Measurements from ENCODE around the gene LELP1. TPM values are rescaled to one million over a fixed set of nuclear protein-coding genes. Genes with fewer than 3 reads are reported as not detected.

Gene LELP1
- total RNA-seq, 1 experiment from 2014 or later: not detected

- TF ChIP-seq CTCF (conservative IDR thresholded peaks at IDR 0.05; ENCODE audit: low read depth, low read length) (no peak), EZH2 (IDR thresholded peaks at IDR 0.05; ENCODE audit: borderline replicate concordance, low read depth, low read length, poor library complexity, severe bottlenecking) (no peak)
- H3K4me3 ChIP-seq (ENCODE audit: low read depth, low read length, poor library complexity, severe bottlenecking): no peak overlapping the region
- no peak overlapping the region for H3K27ac ChIP-seq (ENCODE audit: low read depth, low read length, poor library complexity, severe bottlenecking)
- CTCF ChIA-PET: no interaction called here
- POLR2A ChIA-PET (ENCODE audit: low non-redundant PET): no interaction called here
- no peaks in the 10 kb centered on the region for H3K36me3 ChIP-seq (ENCODE audit: insufficient read depth, low read length, poor library complexity, severe bottlenecking)
- H3K4me1 ChIP-seq (ENCODE audit: insufficient read depth, low read length, poor library complexity, severe bottlenecking): no peaks in the 10 kb centered on the region
- H3K27me3 ChIP-seq (replicated peaks; ENCODE audit: insufficient read depth, low read depth, low read length, poor library complexity): peaks cover 6% of the 10 kb centered on the region
- BruUV-seq (replicated peaks): no TSS peak
- DNase-seq (ENCODE audit: low spot score): no peak
- intact Hi-C loops (cut with micrococcal nuclease; ENCODE audit: unreplicated experiment): no loop called here
- H3K9me3 ChIP-seq (ENCODE audit: low read depth, low read length, poor library complexity, severe bottlenecking): no peaks in the 10 kb centered on the region
These were observed 49.8 kb downstream of the LELP1 start for GRCh38 chr1:153253076-153253475.

- H3K4me1 ChIP-seq (ENCODE audit: insufficient read depth, low read length, poor library complexity, severe bottlenecking): no peaks in the 10 kb centered on the region
- no peak overlapping the region for H3K27ac ChIP-seq (ENCODE audit: low read depth, low read length, poor library complexity, severe bottlenecking)
- no peak overlapping the region for H3K4me3 ChIP-seq (ENCODE audit: low read depth, low read length, poor library complexity, severe bottlenecking)
- peaks cover 6% of the 10 kb centered on the region for H3K27me3 ChIP-seq (replicated peaks; ENCODE audit: insufficient read depth, low read depth, low read length, poor library complexity)
- POLR2A ChIA-PET (ENCODE audit: low non-redundant PET): no interaction called here
- H3K9me3 ChIP-seq (ENCODE audit: low read depth, low read length, poor library complexity, severe bottlenecking): no peaks in the 10 kb centered on the region
- DNase-seq (ENCODE audit: low spot score): no peak
- no peaks in the 10 kb centered on the region for H3K36me3 ChIP-seq (ENCODE audit: insufficient read depth, low read length, poor library complexity, severe bottlenecking)
- BruUV-seq (replicated peaks): no TSS peak
- CTCF ChIA-PET: no interaction called here
- intact Hi-C loops (cut with micrococcal nuclease; ENCODE audit: unreplicated experiment): no loop called here
- TF ChIP-seq CTCF (conservative IDR thresholded peaks at IDR 0.05; ENCODE audit: low read depth, low read length) (no peak), EZH2 (IDR thresholded peaks at IDR 0.05; ENCODE audit: borderline replicate concordance, low read depth, low read length, poor library complexity, severe bottlenecking) (no peak)
These were observed 50.5 kb downstream of the LELP1 start for GRCh38 chr1:153253693-153254092.

Other genes with a start within 250 kb of the LELP1 start
- not detected in 2 replicates for gene SPRR4, start 232.8 kb upstream of the LELP1 start, total RNA-seq (2021)
- not detected in 2 replicates for gene SPRR1A, start 219.3 kb upstream of the LELP1 start, total RNA-seq (2021)
- not detected in 2 replicates for gene SPRR3, start 201.7 kb upstream of the LELP1 start, total RNA-seq (2021)
- gene SPRR1B, start 172.2 kb upstream of the LELP1 start, total RNA-seq (2021): not detected in 2 replicates
- 0.62 TPM in 1 of 2 replicates, not detected in the other for gene SPRR2D, start 162.3 kb upstream of the LELP1 start, total RNA-seq (2021)
- not detected in 2 replicates for gene SPRR2A, start 145.9 kb upstream of the LELP1 start, total RNA-seq (2021)
- gene SPRR2B, start 131.8 kb upstream of the LELP1 start, total RNA-seq (2021): not detected in 2 replicates
- gene SPRR2E, start 108.9 kb upstream of the LELP1 start, total RNA-seq (2021): not detected in 2 replicates
- not detected in 2 replicates for gene SPRR2F, start 89.9 kb upstream of the LELP1 start, total RNA-seq (2021)
- not detected in 2 replicates for gene SPRR2G, start 52.5 kb upstream of the LELP1 start, total RNA-seq (2021)
- gene PRR9, start 14.2 kb downstream of the LELP1 start, total RNA-seq (2021): not detected in 2 replicates
- gene LORICRIN, start 56.3 kb downstream of the LELP1 start, total RNA-seq (2021): not detected in 2 replicates
- not detected in 2 replicates for gene PGLYRP3, start 109.5 kb downstream of the LELP1 start, total RNA-seq (2021)
- gene PGLYRP4, start 145.4 kb downstream of the LELP1 start, total RNA-seq (2021): not detected in 2 replicates
- not detected in 2 replicates for gene S100A9, start 154.4 kb downstream of the LELP1 start, total RNA-seq (2021)
- gene S100A12, start 172.2 kb downstream of the LELP1 start, total RNA-seq (2021): not detected in 2 replicates
- gene S100A8, start 187.6 kb downstream of the LELP1 start, total RNA-seq (2021): not detected in 2 replicates
- gene S100A7A, start 213.1 kb downstream of the LELP1 start, total RNA-seq (2021): not detected in 2 replicates